Uterus (tissue), 2 donors: ENCODE results near the gene PRPS1.

Source experiments
- CTCF ChIP-seq, 4 experiments: fragments of 200-600 bp in 2 of 4; fragments of 450-650 bp in 2 of 4; sonication (generic) in 2 of 4; IDR thresholded peaks; one replicate each; pipeline ENCODE4 v1.5.1; 2016 to 2019; ENCODE audit warnings: antibody characterized with exemption in 4 of 4, mild to moderate bottlenecking in 2 of 4, moderate library complexity in 1 of 4
- POLR2A ChIP-seq, 2 donors: fragments of 450-650 bp; IDR thresholded peaks; one replicate each; pipeline ENCODE4 v1.6.1; 2016; ENCODE audit warnings: antibody characterized with exemption in 2 of 2, mild to moderate bottlenecking in 1 of 2, moderate library complexity in 1 of 2

DNA sequence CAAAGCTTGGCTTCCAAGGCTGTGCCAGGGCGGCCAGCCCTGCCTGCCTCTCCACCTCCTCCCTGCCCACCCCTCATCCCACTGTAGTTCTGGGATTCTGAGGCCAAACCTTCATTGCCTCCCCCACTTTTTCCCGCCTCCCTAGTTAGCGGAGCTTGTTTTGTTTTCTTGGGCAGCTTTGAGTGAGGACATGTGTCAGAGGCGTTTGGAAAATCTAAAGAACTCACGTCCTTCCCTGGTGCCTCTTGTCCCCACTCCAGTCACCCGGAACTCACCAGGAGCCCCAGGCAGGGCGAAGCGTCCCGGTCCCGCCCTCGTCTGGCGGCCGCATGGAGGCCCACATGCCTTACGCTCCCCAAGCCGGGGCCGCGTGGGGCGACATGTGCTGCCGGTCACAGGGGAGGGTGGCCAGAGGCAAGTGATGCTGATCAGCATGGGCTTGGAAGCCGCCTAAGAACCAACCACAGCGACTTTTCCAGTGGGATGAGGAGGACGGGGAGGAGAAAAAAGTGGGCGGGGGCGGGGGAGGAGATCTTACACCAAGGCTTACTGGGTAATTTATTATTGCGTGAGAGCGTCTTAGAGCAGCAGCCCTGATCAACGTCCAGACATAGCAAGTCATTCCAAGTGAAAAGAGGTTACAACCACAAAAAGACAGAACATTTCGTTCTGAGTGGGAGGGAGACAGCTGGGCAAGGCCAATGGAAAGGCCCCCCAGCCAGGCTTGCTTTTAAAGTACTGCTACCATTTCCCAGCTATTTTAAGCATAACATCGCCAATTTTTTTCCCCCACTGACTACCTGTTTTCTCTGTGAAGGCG is 48.5 kb downstream of the PRPS1 start:
- TF ChIP-seq CTCF (IDR thresholded peaks at IDR 0.05): no peak
- TF ChIP-seq POLR2A (IDR thresholded peaks at IDR 0.05): peak; percentile 41 to 74
